ENCODE measurements around the gene NAB2.

GRCh38 chr12:57072661-57073060, 16.3 kb upstream of the NAB2 start:
- TF ChIP-seq CTCF (IDR thresholded peaks at IDR 0.05; ENCODE audit: low read length) (no peak), EZH2 (IDR thresholded peaks at IDR 0.05; ENCODE audit: borderline replicate concordance, low read length) (no peak)
